Measurements from ENCODE around the gene WAS. TPM values are rescaled to one million over a fixed set of nuclear protein-coding genes. Genes with fewer than 3 reads are reported as not detected.

Gene WAS
- total RNA-seq, 1 experiment from 2014 or later, result 0.15 TPM

DNA sequence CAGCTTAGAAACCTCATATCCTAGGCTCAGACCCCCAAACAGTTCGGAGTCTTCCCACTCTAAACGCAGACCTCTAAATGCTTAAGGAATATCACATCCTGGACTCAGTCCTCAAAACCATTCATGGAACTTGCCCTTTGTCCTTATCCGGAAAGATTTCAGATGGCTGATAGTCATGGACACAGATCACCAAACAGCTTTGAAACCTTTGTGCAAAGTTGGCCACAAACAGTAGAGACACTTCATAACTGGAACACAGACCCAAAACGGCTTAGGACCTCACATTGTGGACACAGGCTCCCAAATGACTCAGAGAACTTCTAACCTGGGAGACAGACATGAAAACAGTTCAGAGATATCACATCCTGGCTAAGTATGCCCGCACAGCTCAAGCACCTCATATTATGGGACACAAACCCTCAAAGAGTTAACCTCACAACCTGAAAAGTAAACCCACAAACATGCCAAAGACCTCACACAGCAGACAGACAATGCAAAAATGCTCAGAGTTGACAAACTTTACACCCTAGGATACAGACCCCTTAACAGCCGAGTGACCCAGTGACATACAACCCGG, 28.4 kb downstream of the WAS start:
- no peak for DNase-seq (ENCODE audit: low spot score)

- DNase-seq (ENCODE audit: low spot score), result no peak
Observed at GRCh38 chrX:48713847-48714246, 30.2 kb downstream of the WAS start.

DNA sequence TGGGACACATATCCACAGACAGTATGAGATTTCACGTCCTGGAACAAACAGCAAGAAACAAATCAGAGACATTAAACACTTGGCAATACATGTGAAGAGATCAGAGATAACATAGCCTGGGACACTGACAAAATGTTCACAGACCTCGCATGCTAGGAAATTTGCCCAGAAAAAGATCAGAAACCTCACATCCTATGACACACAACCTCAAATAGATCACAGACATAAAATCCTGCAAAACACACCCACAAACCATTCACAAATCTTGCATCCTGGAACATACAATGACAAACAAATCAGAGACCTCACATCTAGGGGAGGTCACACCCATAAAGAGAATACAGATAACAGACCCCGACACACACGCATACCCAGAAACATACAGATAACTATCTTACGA, 31.0 kb downstream of the WAS start:
- DNase-seq (ENCODE audit: low spot score), result no peak

DNA sequence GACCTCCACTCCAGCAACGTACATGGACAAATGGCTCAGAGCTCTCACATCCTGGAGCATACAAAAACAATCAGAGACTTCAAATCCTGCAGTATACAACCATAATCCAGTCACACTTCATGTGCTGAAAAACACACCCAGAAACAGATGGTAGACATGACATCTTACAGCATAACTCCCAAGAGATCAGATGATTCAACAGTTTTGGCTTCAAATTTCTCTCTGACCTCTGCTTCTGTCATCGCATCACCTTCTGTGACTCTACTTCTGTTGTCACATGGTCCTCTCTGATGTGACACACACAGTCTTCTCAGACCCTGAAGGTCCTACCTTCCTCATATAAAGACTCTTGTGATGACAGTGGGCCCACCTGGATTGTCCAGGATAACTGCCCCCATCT, 31.5 kb downstream of the WAS start:
- no peak for DNase-seq (ENCODE audit: low spot score)

DNA sequence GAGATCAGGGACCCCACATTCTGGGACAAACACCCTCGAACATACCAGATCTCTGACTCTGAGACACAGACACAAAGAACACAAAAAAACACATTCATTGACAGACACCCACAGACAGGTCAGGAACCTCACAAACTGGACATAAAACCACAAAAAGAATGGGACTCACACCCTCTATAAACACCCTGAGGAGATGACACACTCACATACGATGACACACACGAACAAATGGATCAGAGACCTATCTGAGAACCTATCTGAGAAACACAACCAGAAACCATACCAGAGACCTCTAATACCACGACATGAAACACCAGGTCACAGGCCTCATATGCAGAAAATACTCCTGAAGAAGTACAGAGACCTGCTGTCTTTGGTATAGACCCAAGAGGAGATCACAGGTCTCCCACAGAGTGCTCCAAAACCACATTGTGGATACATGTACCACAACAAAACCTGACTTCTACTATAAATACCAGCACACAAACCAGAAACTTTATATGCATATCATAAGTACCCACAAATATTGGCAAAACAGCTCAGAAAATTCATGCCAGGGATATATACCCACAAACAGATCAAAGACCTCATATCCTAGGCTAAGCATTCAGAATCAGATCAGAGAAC, 32.4 kb downstream of the WAS start:
- no peak for DNase-seq (ENCODE audit: low spot score)

DNA sequence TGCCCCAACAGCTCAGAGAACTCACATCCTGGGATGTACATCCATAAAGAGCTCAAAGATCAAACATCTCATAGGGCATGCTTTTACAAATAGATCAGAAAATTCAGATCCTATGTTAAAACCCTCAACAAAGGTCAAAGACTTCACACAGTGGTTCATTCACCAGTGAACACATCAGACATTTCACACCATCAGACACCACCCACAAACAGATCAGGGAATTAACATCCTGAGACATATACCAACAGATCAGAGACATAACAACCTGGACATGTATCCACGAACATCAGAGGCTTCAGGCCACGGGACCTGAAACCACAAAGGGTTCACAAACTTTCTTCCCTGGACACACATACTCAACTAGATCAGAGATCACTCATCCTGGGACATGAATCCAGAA, 36.4 kb downstream of the WAS start:
- DNase-seq (ENCODE audit: low spot score), result no peak

DNA sequence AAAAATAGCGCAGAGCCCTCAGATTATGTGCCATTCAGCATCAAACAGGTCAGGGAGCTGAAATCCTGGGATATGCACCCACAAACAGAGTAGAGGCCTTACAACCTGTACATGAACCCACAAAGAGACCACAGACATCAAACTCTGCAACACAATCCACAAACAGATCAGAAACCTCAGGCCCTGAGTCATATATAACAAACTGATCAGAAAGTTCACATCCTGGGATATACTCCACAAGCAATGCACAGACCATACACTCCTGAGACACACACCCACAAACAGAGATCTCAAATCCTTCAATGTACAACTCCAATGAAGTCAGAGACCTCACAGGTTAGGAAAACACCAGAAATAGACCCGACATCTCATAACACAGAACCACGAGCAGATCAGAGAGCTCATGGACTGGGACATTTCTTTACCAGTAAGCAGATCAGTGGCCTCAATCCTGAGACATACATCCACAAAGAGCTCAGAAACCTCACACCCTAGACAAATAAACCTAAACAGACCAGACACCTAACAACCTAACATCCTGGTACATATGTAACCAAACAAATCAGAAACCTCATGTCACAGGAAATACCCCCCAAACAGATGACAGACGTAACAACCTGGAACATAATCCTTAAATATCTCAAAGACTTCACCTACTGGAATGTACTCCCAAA, 37.1 kb downstream of the WAS start:
- DNase-seq (ENCODE audit: low spot score), result no peak

- DNase-seq (ENCODE audit: low spot score), result no peak
Observed at GRCh38 chrX:48721916-48722315, 38.3 kb downstream of the WAS start.

- DNase-seq (ENCODE audit: low spot score), result no peak
Observed at GRCh38 chrX:48726596-48726995, 43.0 kb downstream of the WAS start.

GRCh38 chrX:48728653-48729052, 45.1 kb downstream of the WAS start:
- DNase-seq (ENCODE audit: low spot score), result no peak

- no peak for DNase-seq (ENCODE audit: low spot score)
Observed at GRCh38 chrX:48736303-48736702, 52.7 kb downstream of the WAS start.

- DNase-seq (ENCODE audit: low spot score), result no peak
Observed at GRCh38 chrX:48736878-48737212, 53.2 kb downstream of the WAS start.

DNA sequence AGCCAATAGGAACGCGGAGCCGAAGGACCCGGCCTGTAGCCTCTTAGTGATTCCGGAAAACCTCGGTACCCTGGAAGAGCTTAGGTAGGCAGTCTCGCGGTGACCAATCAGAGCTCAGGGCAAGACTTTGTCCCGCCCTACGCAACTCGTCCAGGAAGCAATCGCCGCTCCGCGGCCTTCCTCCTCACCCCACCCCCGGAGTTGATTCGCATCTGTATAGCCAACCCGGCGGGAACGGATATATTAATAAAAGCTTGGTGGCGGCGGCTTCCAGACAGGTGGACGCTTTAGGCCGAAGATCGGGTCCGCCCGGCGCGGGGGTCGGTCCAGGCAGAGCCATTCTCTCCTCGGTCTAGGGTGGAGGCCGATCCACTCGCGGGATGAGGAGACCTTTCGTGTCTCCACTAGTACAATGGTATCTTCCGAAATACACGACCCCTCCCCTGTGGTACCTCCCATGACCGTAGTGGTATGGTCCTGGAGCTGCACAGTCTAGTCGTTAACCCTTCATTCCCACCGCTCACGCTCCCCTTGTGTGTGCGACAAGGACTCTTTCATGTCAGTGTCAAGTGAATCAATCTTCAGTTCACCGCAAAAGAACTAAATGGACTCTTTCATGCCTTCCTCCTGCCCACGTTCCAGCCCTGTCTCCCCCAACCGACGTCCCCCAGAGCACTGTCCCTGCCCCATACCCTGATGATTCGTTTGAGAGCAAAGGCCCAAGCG, 53.8 kb downstream of the WAS start:
- DNase-seq (ENCODE audit: low spot score), result peak; percentile 96

GRCh38 chrX:48737940-48738339, 54.3 kb downstream of the WAS start:
- no peak for DNase-seq (ENCODE audit: low spot score)

Small RNA genes lying within 50 kb of the gene (small RNA-seq; reads per million reads assigned to genes)
- gene RNU6-1056P, result not detected

Other genes starting within 250 kb of the WAS start
- gene SLC38A5, start 213.5 kb upstream of the WAS start, total RNA-seq (2014; rRNA removed; shearing (Covaris generic)), result 103 and 136 TPM in 2 replicates
- gene FTSJ1, start 207.6 kb upstream of the WAS start, total RNA-seq (2014; rRNA removed; shearing (Covaris generic)), result 102 and 118 TPM in 2 replicates
- 6.5 and 8.7 TPM in 2 replicates for gene PORCN, start 174.8 kb upstream of the WAS start, total RNA-seq (2014; rRNA removed; shearing (Covaris generic))
- gene EBP, start 162.0 kb upstream of the WAS start, total RNA-seq (2014; rRNA removed; shearing (Covaris generic)), result 285 and 311 TPM in 2 replicates
- gene TBC1D25, start 144.1 kb upstream of the WAS start, total RNA-seq (2014; rRNA removed; shearing (Covaris generic)), result 5.6 and 10.5 TPM in 2 replicates
- 134 and 135 TPM in 2 replicates for gene RBM3, start 109.3 kb upstream of the WAS start, total RNA-seq (2014; rRNA removed; shearing (Covaris generic))
- 120 and 165 TPM in 2 replicates for gene WDR13, start 86.3 kb upstream of the WAS start, total RNA-seq (2014; rRNA removed; shearing (Covaris generic))
- gene SUV39H1, start 12.9 kb downstream of the WAS start, total RNA-seq (2014; rRNA removed; shearing (Covaris generic)), result 25.3 and 26.2 TPM in 2 replicates
- gene GLOD5, start 77.9 kb downstream of the WAS start, total RNA-seq (2014; rRNA removed; shearing (Covaris generic)), result 0.63 TPM in 1 of 2 replicates, not detected in the other
- not detected in 2 replicates for gene GATA1, start 102.8 kb downstream of the WAS start, total RNA-seq (2014; rRNA removed; shearing (Covaris generic))
- 60.6 and 65.2 TPM in 2 replicates for gene HDAC6, start 118.3 kb downstream of the WAS start, total RNA-seq (2014; rRNA removed; shearing (Covaris generic))
- gene ERAS, start 142.7 kb downstream of the WAS start, total RNA-seq (2014; rRNA removed; shearing (Covaris generic)), result not detected in 2 replicates
- gene PCSK1N, start 151.8 kb downstream of the WAS start, total RNA-seq (2014; rRNA removed; shearing (Covaris generic)), result not detected in 2 replicates
- 127 and 148 TPM in 2 replicates for gene TIMM17B, start 214.0 kb downstream of the WAS start, total RNA-seq (2014; rRNA removed; shearing (Covaris generic))
- gene PQBP1, start 214.1 kb downstream of the WAS start, total RNA-seq (2014; rRNA removed; shearing (Covaris generic)), result 86.3 and 97.5 TPM in 2 replicates
- 66.8 and 75.0 TPM in 2 replicates for gene SLC35A2, start 227.8 kb downstream of the WAS start, total RNA-seq (2014; rRNA removed; shearing (Covaris generic))
- gene PIM2, start 235.2 kb downstream of the WAS start, total RNA-seq (2014; rRNA removed; shearing (Covaris generic)), result 13.4 and 14.9 TPM in 2 replicates